WTC11 (cell line): Measurements from ENCODE around the gene PPIH. TPM values are rescaled to one million over a fixed set of nuclear protein-coding genes. Genes with fewer than 3 reads are reported as not detected.
"Not testable (repeated sequence)": the region's sequence is repeated elsewhere in the genome, so short reads cannot be mapped to it uniquely, and the experiment has no call there.

Source experiments
- ATAC-seq: fragments of 200-7000 bp; cut with Tn5 transposase; 2 replicates; pipeline ENCODE4 v1.10.0; 2021; ENCODE audit warnings: mild to moderate bottlenecking, moderate library complexity
- CTCF ChIA-PET: fragments of 300-600 bp; sonication (Branson Sonifier 250); formaldehyde crosslinking; loops from one replicate; lab custom pipeline; 2021; ENCODE audit warnings: antibody characterized with exemption; lab: Charles Lee
- POLR2A ChIA-PET: fragments of 350-600 bp; sonication (Branson Sonifier 250); formaldehyde crosslinking; loops from one replicate; lab custom pipeline; 2021; ENCODE audit warnings: antibody characterized with exemption; lab: Charles Lee
- DNase-seq: peaks from one replicate; pipeline ENCODE4 v3.0.0; 2021; ENCODE audit warnings: low spot score
- H3K27ac Mint-ChIP-seq: 2 replicates; pipeline ENCODE4 v1.8.0; 2021; ENCODE audit warnings: mixed read lengths
- H3K27me3 Mint-ChIP-seq: 2 replicates; pipeline ENCODE4 v1.8.0; 2021; ENCODE audit warnings: low read depth, mild to moderate bottlenecking, moderate library complexity, mixed read lengths
- H3K36me3 Mint-ChIP-seq: 2 replicates; pipeline ENCODE4 v1.8.0; 2021; ENCODE audit warnings: mixed read lengths
- H3K4me1 Mint-ChIP-seq: 2 replicates; pipeline ENCODE4 v1.8.0; 2022; ENCODE audit warnings: mixed read lengths
- H3K4me3 Mint-ChIP-seq: 2 replicates; pipeline ENCODE4 v1.8.0; 2021; ENCODE audit warnings: mild to moderate bottlenecking, moderate library complexity, mixed read lengths
- H3K9me3 Mint-ChIP-seq: 2 replicates; pipeline ENCODE4 v1.8.0; 2021; ENCODE audit warnings: mixed read lengths
- EMX1 ChIP-seq: fragments of 250-450 bp; sonication (Bioruptor Pico); IDR thresholded peaks from 2 replicates; pipeline ENCODE4 v1.8.0; 2021; ENCODE audit warnings: mild to moderate bottlenecking
- GTF2I ChIP-seq: fragments of 250-450 bp; sonication (Bioruptor Pico); conservative IDR thresholded peaks from 2 replicates; pipeline ENCODE4 v1.4.0; 2021; ENCODE audit warnings: mild to moderate bottlenecking
- JUN ChIP-seq: sonication (generic); formaldehyde crosslinking; IDR thresholded peaks from 2 replicates; pipeline ENCODE4 v1.8.0; 2023; ENCODE audit warnings: mild to moderate bottlenecking, missing genetic modification reagents
- SOX15 ChIP-seq: fragments of 250-450 bp; sonication (Bioruptor Pico); IDR thresholded peaks from 2 replicates; pipeline ENCODE4 v1.9.0; 2021; ENCODE audit warnings: mild to moderate bottlenecking
- ZNF317 ChIP-seq: sonication (generic); formaldehyde crosslinking; IDR thresholded peaks from 2 replicates; pipeline ENCODE4 v1.8.1; 2023; ENCODE audit warnings: low read depth, mild to moderate bottlenecking, moderate library complexity, missing genetic modification reagents, borderline replicate concordance
- ZNF423 ChIP-seq: fragments of 250-450 bp; sonication (Bioruptor Pico); IDR thresholded peaks from 2 replicates; pipeline ENCODE4 v2.1.2; 2022; ENCODE audit warnings: mild to moderate bottlenecking, moderate library complexity
- total RNA-seq: library from RNA; stranded (reverse); gene quantifications from 3 replicates; pipeline ENCODE4 v1.2.3, GENCODE V29; 2021
- TF ChIP-seq, protein P1 (sequence below): sonication (generic); formaldehyde crosslinking; IDR thresholded peaks from 2 replicates; pipeline ENCODE4 v1.8.0; 2023; ENCODE audit warnings: mild to moderate bottlenecking, missing genetic modification reagents
- TF ChIP-seq, protein P2 (sequence below): sonication (generic); formaldehyde crosslinking; IDR thresholded peaks from 2 replicates; pipeline ENCODE4 v1.8.1; 2023; ENCODE audit warnings: mild to moderate bottlenecking, missing genetic modification reagents, moderate library complexity
- TF ChIP-seq, protein P3 (sequence below): sonication (generic); formaldehyde crosslinking; IDR thresholded peaks from 2 replicates; pipeline ENCODE4 v1.8.0; 2022; ENCODE audit warnings: mild to moderate bottlenecking, missing genetic modification reagents

PPIH gene
- total RNA-seq, 1 experiment from 2014 or later: 69.3 TPM

DNA sequence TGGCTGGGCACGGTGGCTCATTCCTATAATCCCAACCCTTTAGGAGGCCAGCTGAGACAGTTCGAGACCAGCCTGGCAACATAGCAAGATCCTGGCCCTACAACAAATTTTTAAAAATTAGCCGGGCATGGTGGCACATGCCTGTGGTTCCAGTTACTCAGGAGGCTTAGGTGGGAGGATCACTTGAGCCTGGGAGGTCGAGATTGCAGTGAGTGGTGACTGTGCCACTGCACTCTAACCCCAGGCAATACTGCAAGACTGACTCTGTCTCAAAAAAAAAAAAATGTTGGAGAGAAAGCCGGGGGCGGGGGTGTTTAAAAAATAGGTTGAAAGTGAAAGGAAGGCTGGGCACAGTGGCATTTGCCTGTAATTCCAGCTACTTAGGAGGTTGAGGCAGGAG is 65.3 kb downstream of the PPIH start:
- Mint-ChIP-seq H3K4me1 (peaks cover 5% of the 10 kb centered on the region; the same call in 1 of the 2 replicates), H3K27ac (no peak overlapping the region), H3K27me3 (no peaks in the 10 kb centered on the region), H3K36me3 (no peaks in the 10 kb centered on the region; the same call in 1 of the 2 replicates), H3K9me3 (no peaks in the 10 kb centered on the region), H3K4me3 (no peak overlapping the region)
- CTCF ChIA-PET: no interaction called here
- no peak for ATAC-seq
- DNase-seq: no peak
- POLR2A ChIA-PET: no interaction called here
- no peak for TF ChIP-seq JUN (CRISPR knock-in tag)
- no peak for TF ChIP-seq GTF2I
- TF ChIP-seq, protein P1, sequence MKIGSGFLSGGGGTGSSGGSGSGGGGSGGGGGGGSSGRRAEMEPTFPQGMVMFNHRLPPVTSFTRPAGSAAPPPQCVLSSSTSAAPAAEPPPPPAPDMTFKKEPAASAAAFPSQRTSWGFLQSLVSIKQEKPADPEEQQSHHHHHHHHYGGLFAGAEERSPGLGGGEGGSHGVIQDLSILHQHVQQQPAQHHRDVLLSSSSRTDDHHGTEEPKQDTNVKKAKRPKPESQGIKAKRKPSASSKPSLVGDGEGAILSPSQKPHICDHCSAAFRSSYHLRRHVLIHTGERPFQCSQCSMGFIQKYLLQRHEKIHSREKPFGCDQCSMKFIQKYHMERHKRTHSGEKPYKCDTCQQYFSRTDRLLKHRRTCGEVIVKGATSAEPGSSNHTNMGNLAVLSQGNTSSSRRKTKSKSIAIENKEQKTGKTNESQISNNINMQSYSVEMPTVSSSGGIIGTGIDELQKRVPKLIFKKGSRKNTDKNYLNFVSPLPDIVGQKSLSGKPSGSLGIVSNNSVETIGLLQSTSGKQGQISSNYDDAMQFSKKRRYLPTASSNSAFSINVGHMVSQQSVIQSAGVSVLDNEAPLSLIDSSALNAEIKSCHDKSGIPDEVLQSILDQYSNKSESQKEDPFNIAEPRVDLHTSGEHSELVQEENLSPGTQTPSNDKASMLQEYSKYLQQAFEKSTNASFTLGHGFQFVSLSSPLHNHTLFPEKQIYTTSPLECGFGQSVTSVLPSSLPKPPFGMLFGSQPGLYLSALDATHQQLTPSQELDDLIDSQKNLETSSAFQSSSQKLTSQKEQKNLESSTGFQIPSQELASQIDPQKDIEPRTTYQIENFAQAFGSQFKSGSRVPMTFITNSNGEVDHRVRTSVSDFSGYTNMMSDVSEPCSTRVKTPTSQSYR (CRISPR knock-in tag): no peak
- TF ChIP-seq, protein P2, sequence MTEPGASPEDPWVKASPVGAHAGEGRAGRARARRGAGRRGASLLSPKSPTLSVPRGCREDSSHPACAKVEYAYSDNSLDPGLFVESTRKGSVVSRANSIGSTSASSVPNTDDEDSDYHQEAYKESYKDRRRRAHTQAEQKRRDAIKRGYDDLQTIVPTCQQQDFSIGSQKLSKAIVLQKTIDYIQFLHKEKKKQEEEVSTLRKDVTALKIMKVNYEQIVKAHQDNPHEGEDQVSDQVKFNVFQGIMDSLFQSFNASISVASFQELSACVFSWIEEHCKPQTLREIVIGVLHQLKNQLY (CRISPR knock-in tag): no peak
- no peak for TF ChIP-seq EMX1 (CRISPR knock-in tag)
- TF ChIP-seq, protein P3, sequence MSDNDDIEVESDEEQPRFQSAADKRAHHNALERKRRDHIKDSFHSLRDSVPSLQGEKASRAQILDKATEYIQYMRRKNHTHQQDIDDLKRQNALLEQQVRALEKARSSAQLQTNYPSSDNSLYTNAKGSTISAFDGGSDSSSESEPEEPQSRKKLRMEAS (CRISPR knock-in tag): no peak
- no peak for TF ChIP-seq ZNF423 (CRISPR knock-in tag)
- no peak for TF ChIP-seq ZNF317
- no peak for TF ChIP-seq SOX15 (CRISPR knock-in tag)

DNA sequence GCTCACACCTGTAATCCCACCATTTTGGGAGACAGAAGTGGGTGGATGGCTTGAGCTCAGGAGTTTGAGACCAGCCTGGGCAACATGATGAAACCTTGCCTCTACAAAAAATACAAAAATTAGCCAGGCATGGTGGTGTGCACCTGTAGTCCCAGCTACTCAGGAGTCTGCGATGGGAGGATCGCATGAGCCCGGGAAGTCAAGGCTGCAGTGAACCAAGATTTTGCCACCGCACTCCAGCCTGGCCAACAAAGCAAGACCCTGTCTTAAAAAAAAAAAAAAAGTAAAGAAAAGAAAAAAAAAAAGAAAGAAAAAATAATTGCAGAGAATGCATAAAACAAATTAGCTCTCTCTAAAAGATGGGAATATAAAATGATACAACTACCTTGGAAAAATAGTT is 67.6 kb downstream of the PPIH start:
- H3K9me3 Mint-ChIP-seq, ATAC-seq, H3K36me3 Mint-ChIP-seq, H3K4me3 Mint-ChIP-seq, H3K27ac Mint-ChIP-seq, H3K27me3 Mint-ChIP-seq, H3K4me1 Mint-ChIP-seq, CTCF ChIA-PET, DNase-seq: not testable (repeated sequence)
- POLR2A ChIA-PET: interaction anchor here (1.0 kb wide), 1 partner anchor 14 kb away, joined by 9 read pairs; the partner anchor contains the start of gene CLDN19

Other genes starting within 250 kb of the PPIH start
- 0.63 to 1.4 TPM (median 0.89 TPM) in 3 replicates for gene ZMYND12, start 202.4 kb upstream of the PPIH start, total RNA-seq
- 35.1 to 40.2 TPM (median 36.8 TPM) in 3 replicates for gene PPCS, start 201.9 kb upstream of the PPIH start, total RNA-seq
- gene CCDC30, start 195.1 kb upstream of the PPIH start, total RNA-seq: 0.71 to 2.1 TPM (median 0.92 TPM) in 3 replicates
- gene YBX1, start 24.0 kb downstream of the PPIH start, total RNA-seq: 1,098 to 1,172 TPM (median 1,151 TPM) in 3 replicates
- 8.1 to 15.9 TPM (median 14.7 TPM) in 3 replicates for gene CLDN19, start 81.8 kb downstream of the PPIH start, total RNA-seq
- gene P3H1, start 108.6 kb downstream of the PPIH start, total RNA-seq: 78.1 to 95.1 TPM (median 80.3 TPM) in 3 replicates
- 5.1 to 6.3 TPM (median 5.3 TPM) in 3 replicates for gene C1orf50, start 108.8 kb downstream of the PPIH start, total RNA-seq
- gene TMEM269, start 126.6 kb downstream of the PPIH start, total RNA-seq: 0.57 to 0.85 TPM (median 0.73 TPM) in 3 replicates
- gene ERMAP, start 158.7 kb downstream of the PPIH start, total RNA-seq: 2.6 to 4.2 TPM (median 3.1 TPM) in 3 replicates
- 28.7 to 31.3 TPM (median 30.7 TPM) in 3 replicates for gene SVBP, start 159.0 kb downstream of the PPIH start, total RNA-seq
- 16.6 to 18.5 TPM (median 18.0 TPM) in 3 replicates for gene ZNF691, start 188.2 kb downstream of the PPIH start, total RNA-seq